ENCODE data around the gene CES2. TPM values are rescaled to one million over a fixed set of nuclear protein-coding genes. Genes with fewer than 3 reads are reported as not detected.
A peak's percentile ranks its signal among the peaks of the same experiment; 100 is the strongest.
"Not testable (repeated sequence)": the region's sequence is repeated elsewhere in the genome, so short reads cannot be mapped to it uniquely, and the experiment has no call there.

The CES2 gene
- total RNA-seq, 2 experiments from 2014 or later = 45.4 to 46.4 TPM

GRCh38 chr16:66926171-66926947 is 9.0 kb upstream of the CES2 start:
- Mint-ChIP-seq H3K9me3 (no peaks in the 10 kb centered on the region), H3K27ac (no peak overlapping the region), H3K4me1 (peaks cover 16% of the 10 kb centered on the region), H3K4me3 (peak overlapping the region; percentile 19), H3K27me3 (peaks cover 27% of the 10 kb centered on the region), H3K36me3 (no peaks in the 10 kb centered on the region)
- DNase-seq (no peak), ATAC-seq (ENCODE audit: low read depth) (no peak)
- POLR2A ChIA-PET = interaction anchor here (0.7 to 1.1 kb wide), 2 partner anchors 36 to 46 kb away, joined by 3 read pairs; partner anchors contain the start of gene PDP2

GRCh38 chr16:66926961-66927436 is 8.3 kb upstream of the CES2 start:
- no peaks in the 10 kb centered on the region for H3K36me3 Mint-ChIP-seq
- peaks cover 26% of the 10 kb centered on the region for H3K27me3 Mint-ChIP-seq
- H3K9me3 Mint-ChIP-seq = no peaks in the 10 kb centered on the region
- POLR2A ChIA-PET = interaction anchor here (0.7 to 1.1 kb wide), 2 partner anchors 35 to 46 kb away, joined by 3 read pairs; partner anchors contain the start of gene PDP2
- DNase-seq = no peak
- no peak overlapping the region for H3K27ac Mint-ChIP-seq
- no peak overlapping the region for H3K4me3 Mint-ChIP-seq
- peaks cover 18% of the 10 kb centered on the region for H3K4me1 Mint-ChIP-seq
- ATAC-seq (ENCODE audit: low read depth) = no peak

GRCh38 chr16:66927918-66928649 is 7.2 kb upstream of the CES2 start:
- H3K4me1 Mint-ChIP-seq = peaks cover 26% of the 10 kb centered on the region
- POLR2A ChIA-PET = interaction anchor here (0.5 to 0.8 kb wide), 3 partner anchors 16 to 98 kb away, joined by 3 read pairs; no protein-coding TSS in a partner anchor
- no peak for ATAC-seq (ENCODE audit: low read depth)

GRCh38 chr16:66928702-66929388 is 6.5 kb upstream of the CES2 start:
- no peaks in the 10 kb centered on the region for H3K9me3 Mint-ChIP-seq
- H3K4me3 Mint-ChIP-seq = no peak overlapping the region
- peaks cover 11% of the 10 kb centered on the region for H3K36me3 Mint-ChIP-seq
- DNase-seq = peak; percentile 69
- peaks cover 17% of the 10 kb centered on the region for H3K27me3 Mint-ChIP-seq
- POLR2A ChIA-PET = interaction anchor here (0.6 to 0.9 kb wide), 4 partner anchors 16 to 99 kb away, joined by 3 read pairs; no protein-coding TSS in a partner anchor
- H3K4me1 Mint-ChIP-seq = peaks cover 33% of the 10 kb centered on the region
- H3K27ac Mint-ChIP-seq = no peak overlapping the region
- ATAC-seq (ENCODE audit: low read depth) = peak; percentile 50

More at GRCh38 chr16:66927918-66928649, 7.2 kb upstream of the CES2 start:
- H3K9me3 Mint-ChIP-seq = no peaks in the 10 kb centered on the region
- no peak overlapping the region for H3K4me3 Mint-ChIP-seq
- DNase-seq = no peak
- peaks cover 25% of the 10 kb centered on the region for H3K27me3 Mint-ChIP-seq
- H3K36me3 Mint-ChIP-seq = peaks cover 4% of the 10 kb centered on the region
- H3K27ac Mint-ChIP-seq = no peak overlapping the region

GRCh38 chr16:66930189-66930588 is 5.1 kb upstream of the CES2 start:
- no peaks in the 10 kb centered on the region for H3K9me3 Mint-ChIP-seq
- ATAC-seq (ENCODE audit: low read depth) = no peak
- H3K27me3 Mint-ChIP-seq = peaks cover 9% of the 10 kb centered on the region
- peak overlapping the region; percentile 9 for H3K27ac Mint-ChIP-seq
- no peak overlapping the region for H3K4me3 Mint-ChIP-seq
- POLR2A ChIA-PET = interaction anchor here (0.6 kb wide), 1 partner anchor 487 kb away, joined by 3 read pairs; no protein-coding TSS in a partner anchor
- no peak for DNase-seq
- peaks cover 14% of the 10 kb centered on the region for H3K36me3 Mint-ChIP-seq
- H3K4me1 Mint-ChIP-seq = peaks cover 32% of the 10 kb centered on the region

GRCh38 chr16:66931665-66932064 is 3.7 kb upstream of the CES2 start:
- Mint-ChIP-seq H3K27me3 (no peaks in the 10 kb centered on the region), H3K36me3 (peaks cover 14% of the 10 kb centered on the region), H3K4me1 (peaks cover 35% of the 10 kb centered on the region), H3K4me3 (no peak overlapping the region), H3K9me3 (no peaks in the 10 kb centered on the region), H3K27ac (no peak overlapping the region)
- POLR2A ChIA-PET = interaction anchor here (1.4 kb wide), 1 partner anchor 37 kb away, joined by 4 read pairs; no protein-coding TSS in a partner anchor
- no peak for DNase-seq
- ATAC-seq (ENCODE audit: low read depth) = no peak

- H3K4me1 Mint-ChIP-seq = peaks cover 37% of the 10 kb centered on the region
- H3K27ac Mint-ChIP-seq = no peak overlapping the region
- DNase-seq (no peak), ATAC-seq (ENCODE audit: low read depth) (no peak)
- peaks cover 14% of the 10 kb centered on the region for H3K36me3 Mint-ChIP-seq
- H3K4me3 Mint-ChIP-seq = peak overlapping the region; percentile 97
- no peaks in the 10 kb centered on the region for H3K27me3 Mint-ChIP-seq
- POLR2A ChIA-PET = interaction anchor here (1.4 kb wide), 1 partner anchor 37 kb away, joined by 4 read pairs; no protein-coding TSS in a partner anchor
- H3K9me3 Mint-ChIP-seq = no peaks in the 10 kb centered on the region
These were observed 3.2 kb upstream of the CES2 start for GRCh38 chr16:66932076-66932475.

- H3K27ac Mint-ChIP-seq = peak overlapping the region; percentile 96
- H3K4me3 Mint-ChIP-seq = peak overlapping the region; percentile 97
- H3K4me1 Mint-ChIP-seq = peaks cover 34% of the 10 kb centered on the region
- POLR2A ChIA-PET = interaction anchor here (0.6 to 1.9 kb wide), 5 partner anchors 13 to 202 kb away, joined by 3 to 6 read pairs (median 4); no protein-coding TSS in a partner anchor
- no peaks in the 10 kb centered on the region for H3K9me3 Mint-ChIP-seq
- DNase-seq (no peak), ATAC-seq (ENCODE audit: low read depth) (peak; percentile 43)
- H3K27me3 Mint-ChIP-seq = no peaks in the 10 kb centered on the region
- peaks cover 14% of the 10 kb centered on the region for H3K36me3 Mint-ChIP-seq
These were observed 1.6 kb upstream of the CES2 start for GRCh38 chr16:66933776-66934137.

- Mint-ChIP-seq H3K4me3 (peak within 1 kb of the TSS; percentile 97), H3K4me1 (peaks cover 34% of the 10 kb centered on the region), H3K27me3 (no peaks in the 10 kb centered on the region), H3K27ac (peak within 1 kb of the TSS; percentile 96), H3K9me3 (no peaks in the 10 kb centered on the region), H3K36me3 (peaks cover 14% of the 10 kb centered on the region)
- peak; percentile 94 for DNase-seq
- peak; percentile 84 for ATAC-seq (ENCODE audit: low read depth)
- POLR2A ChIA-PET = interaction anchor here (0.6 to 1.9 kb wide), 4 partner anchors 9 to 547 kb away, joined by 3 to 4 read pairs (median 3); partner anchors contain the start of gene ATP6V0D1
These were observed 1.0 kb upstream of the CES2 start, which contains the start of gene CIAO2B for GRCh38 chr16:66934138-66934838. Gene CIAO2B, minus strand, starts transcription at chr16:66934402. Its CDS starts 38 bp downstream, at chr16:66934364.

GRCh38 chr16:66934839-66935313 is 440 bp upstream of the CES2 start:
- not testable (repeated sequence) for H3K27me3 Mint-ChIP-seq; H3K9me3 Mint-ChIP-seq; DNase-seq; ATAC-seq (ENCODE audit: low read depth)
- Mint-ChIP-seq H3K27ac (peak overlapping the region; percentile 96), H3K4me1 (peaks cover 34% of the 10 kb centered on the region), H3K4me3 (peak overlapping the region; percentile 97), H3K36me3 (peaks cover 14% of the 10 kb centered on the region)
- POLR2A ChIA-PET = interaction anchor here (0.6 to 1.0 kb wide), 2 partner anchors 9 to 546 kb away, joined by 3 read pairs; partner anchors contain the start of gene ATP6V0D1

GRCh38 chr16:66936462-66936861 is 1.1 kb downstream of the CES2 start:
- peaks cover 15% of the 10 kb centered on the region for H3K36me3 Mint-ChIP-seq
- no peaks in the 10 kb centered on the region for H3K27me3 Mint-ChIP-seq
- ATAC-seq (ENCODE audit: low read depth) = no peak

More at GRCh38 chr16:66936462-66936861, 1.1 kb downstream of the CES2 start:
- H3K4me3 Mint-ChIP-seq = peak overlapping the region; percentile 21
- H3K9me3 Mint-ChIP-seq = no peaks in the 10 kb centered on the region
- H3K4me1 Mint-ChIP-seq = peaks cover 34% of the 10 kb centered on the region
- POLR2A ChIA-PET = interaction anchor here (0.6 to 1.0 kb wide), 2 partner anchors 18 to 109 kb away, joined by 3 to 5 read pairs; partner anchors contain the start of gene CDH16
- H3K27ac Mint-ChIP-seq = peak overlapping the region; percentile 56
- DNase-seq = no peak

Measured in activated naive CD8-positive, alpha-beta T cell treated with anti-CD3 and anti-CD28 coated beads, Interleukin-2, amount 10 ng/mL, durations not matched to agents 7 days and 5 days (primary cell).